Epithelial cell of prostate (primary cell): ENCODE measurements around the gene SLC38A6.

Experiments used
- DNase-seq: peaks from one replicate; pipeline ENCODE4 v3.0.0-alpha.2; 2011; ENCODE audit warnings: low read depth, low spot score
- H3K27ac ChIP-seq: fragments of 450-650 bp; 2 replicates; pipeline ENCODE4 v1.5.1; 2017; ENCODE audit warnings: mild to moderate bottlenecking

Gene SLC38A6

GRCh38 chr14:61099216-61099835 lies 118.3 kb downstream of the SLC38A6 start:
- no peak overlapping the region for H3K27ac ChIP-seq
- no peak for DNase-seq

GRCh38 chr14:61101803-61102548 lies 120.9 kb downstream of the SLC38A6 start:
- DNase-seq, result no peak
- peak overlapping the region; percentile 96 for H3K27ac ChIP-seq
